ENCODE data around the gene ZNF518B.

- TF ChIP-seq, protein P1, sequence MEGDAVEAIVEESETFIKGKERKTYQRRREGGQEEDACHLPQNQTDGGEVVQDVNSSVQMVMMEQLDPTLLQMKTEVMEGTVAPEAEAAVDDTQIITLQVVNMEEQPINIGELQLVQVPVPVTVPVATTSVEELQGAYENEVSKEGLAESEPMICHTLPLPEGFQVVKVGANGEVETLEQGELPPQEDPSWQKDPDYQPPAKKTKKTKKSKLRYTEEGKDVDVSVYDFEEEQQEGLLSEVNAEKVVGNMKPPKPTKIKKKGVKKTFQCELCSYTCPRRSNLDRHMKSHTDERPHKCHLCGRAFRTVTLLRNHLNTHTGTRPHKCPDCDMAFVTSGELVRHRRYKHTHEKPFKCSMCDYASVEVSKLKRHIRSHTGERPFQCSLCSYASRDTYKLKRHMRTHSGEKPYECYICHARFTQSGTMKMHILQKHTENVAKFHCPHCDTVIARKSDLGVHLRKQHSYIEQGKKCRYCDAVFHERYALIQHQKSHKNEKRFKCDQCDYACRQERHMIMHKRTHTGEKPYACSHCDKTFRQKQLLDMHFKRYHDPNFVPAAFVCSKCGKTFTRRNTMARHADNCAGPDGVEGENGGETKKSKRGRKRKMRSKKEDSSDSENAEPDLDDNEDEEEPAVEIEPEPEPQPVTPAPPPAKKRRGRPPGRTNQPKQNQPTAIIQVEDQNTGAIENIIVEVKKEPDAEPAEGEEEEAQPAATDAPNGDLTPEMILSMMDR (conservative IDR thresholded peaks at IDR 0.05 in 1 of 2, IDR thresholded peaks at IDR 0.05 in 1 of 2; ENCODE audit: low read depth in 1 of 2, low read length in 2 of 2), result no peak
- TF ChIP-seq EZH2 (IDR thresholded peaks at IDR 0.05; ENCODE audit: low read length, missing control alignments), result no peak
These were observed 23.4 kb upstream of the ZNF518B start for GRCh38 chr4:10480616-10481015.

Data from fibroblast of lung (primary cell).